Stimulated activated CD8-positive, alpha-beta memory T cell treated with anti-CD3 and anti-CD28 coated beads, Interleukin-15, amount 100 ng/mL, for 4 hours (primary cell): ENCODE data around the gene RIPK3.
"Not testable (repeated sequence)": the region's sequence is repeated elsewhere in the genome, so short reads cannot be mapped to it uniquely, and the experiment has no call there.

Source experiments
- DNase-seq, 2 donors: peaks; one replicate each; pipeline ENCODE4 v3.0.0-alpha.2; 2020; ENCODE audit warnings: low read depth in 2 of 2

Gene RIPK3

GRCh38 chr14:24369907-24370687 lies 30.3 kb upstream of the RIPK3 start:
- no peak for DNase-seq

- no peak for DNase-seq
These were observed 29.7 kb upstream of the RIPK3 start for GRCh38 chr14:24369463-24369862.

- DNase-seq, result peak in 1 of 2 donors; percentile 35
These were observed 28.9 kb upstream of the RIPK3 start for GRCh38 chr14:24368562-24369252.

GRCh38 chr14:24368212-24368561 lies 28.4 kb upstream of the RIPK3 start:
- DNase-seq, result no peak

- DNase-seq, result no peak
These were observed 27.9 kb upstream of the RIPK3 start, which contains the start of gene NFATC4 for GRCh38 chr14:24367514-24368211. NFATC4 (plus strand) TSS chr14:24368184; CDS start chr14:24368341, 157 bp downstream.

- DNase-seq, result no peak
These were observed 27.1 kb upstream of the RIPK3 start for GRCh38 chr14:24366721-24367513.

- no peak for DNase-seq
These were observed 26.6 kb upstream of the RIPK3 start for GRCh38 chr14:24366413-24366720.

GRCh38 chr14:24365600-24366412 lies 26.0 kb upstream of the RIPK3 start:
- DNase-seq, result peak; percentile 27 to 45

- no peak for DNase-seq
These were observed 25.1 kb upstream of the RIPK3 start for GRCh38 chr14:24364841-24365240.

GRCh38 chr14:24363401-24363800 lies 23.6 kb upstream of the RIPK3 start:
- DNase-seq, result no peak

- DNase-seq, result no peak
These were observed 22.6 kb upstream of the RIPK3 start for GRCh38 chr14:24362241-24362960.

- no peak for DNase-seq
These were observed 21.5 kb upstream of the RIPK3 start for GRCh38 chr14:24361326-24361725.

GRCh38 chr14:24360281-24360680 lies 20.5 kb upstream of the RIPK3 start:
- DNase-seq, result no peak

- no peak for DNase-seq
These were observed 16.4 kb upstream of the RIPK3 start for GRCh38 chr14:24356208-24356607.

- no peak for DNase-seq
These were observed 15.2 kb upstream of the RIPK3 start for GRCh38 chr14:24355009-24355408.

GRCh38 chr14:24354482-24354825 lies 14.7 kb upstream of the RIPK3 start:
- not testable (repeated sequence) for DNase-seq

- DNase-seq, result no peak
These were observed 14.0 kb upstream of the RIPK3 start for GRCh38 chr14:24353559-24354481.

GRCh38 chr14:24351517-24351916 lies 11.7 kb upstream of the RIPK3 start:
- DNase-seq, result no peak

GRCh38 chr14:24349742-24350141 lies 10.0 kb upstream of the RIPK3 start:
- no peak for DNase-seq
